K562 (cell line): Measurements from ENCODE around the gene ADCYAP1. TPM values are rescaled to one million over a fixed set of nuclear protein-coding genes. Genes with fewer than 3 reads are reported as not detected.
A peak's percentile ranks its signal among the peaks of the same experiment; 100 is the strongest.

Source experiments
- AFF4 ChIP-seq: sonication (generic); formaldehyde crosslinking; IDR thresholded peaks from 2 replicates; pipeline ENCODE4 v1.8.0; 2023; ENCODE audit warnings: mild to moderate bottlenecking, missing genetic modification reagents
- ARID4B ChIP-seq: sonication (generic); formaldehyde crosslinking; IDR thresholded peaks from 2 replicates; pipeline ENCODE4 v1.8.0; 2022; ENCODE audit warnings: mild to moderate bottlenecking, missing genetic modification reagents
- CBX3 ChIP-seq, 2 experiments: IDR thresholded peaks; 1 replicate in 1 of 2; 2 replicates in 1 of 2; pipeline ENCODE4 v1.6.1; 2012; ENCODE audit warnings: inconsistent platforms in 2 of 2, low read length in 2 of 2, borderline replicate concordance in 1 of 2, control low read depth in 1 of 2
- CREB3 ChIP-seq: fragments of 450-650 bp; conservative IDR thresholded peaks from 2 replicates; pipeline ENCODE4 v1.6.1; 2016; ENCODE audit warnings: missing genetic modification characterization, low read depth, mild to moderate bottlenecking, missing compliant biosample characterization, moderate library complexity
- CTBP1 ChIP-seq: fragments of 450-650 bp; IDR thresholded peaks from 2 replicates; pipeline ENCODE4 v1.6.1; 2016; ENCODE audit warnings: borderline replicate concordance
- HMG20A ChIP-seq: fragments of 450-650 bp; formaldehyde crosslinking; conservative IDR thresholded peaks from 2 replicates; pipeline ENCODE4 v1.4.0; 2020; ENCODE audit warnings: mild to moderate bottlenecking, mixed read lengths
- JUND ChIP-seq, 2 experiments: IDR thresholded peaks; 2 replicates in 1 of 2; 3 replicates in 1 of 2; pipeline ENCODE4 v1.6.1; 2011; ENCODE audit warnings: borderline replicate concordance in 2 of 2, low read depth in 2 of 2, low read length in 2 of 2, improper control_type of control experiment in 1 of 2, missing biosample characterization in 1 of 2, missing genetic modification characterization in 1 of 2, missing genetic modification reagents in 1 of 2
- MTA2 ChIP-seq: fragments of 450-650 bp; IDR thresholded peaks from 2 replicates; pipeline ENCODE4 v1.6.1; 2016; ENCODE audit warnings: low read depth
- NCOA1 ChIP-seq: fragments of 450-650 bp; IDR thresholded peaks from 2 replicates; pipeline ENCODE4 v1.6.1; 2016; ENCODE audit warnings: low read depth
- PRMT5 ChIP-seq: sonication (generic); formaldehyde crosslinking; IDR thresholded peaks from 2 replicates; pipeline ENCODE4 v1.5.0; 2020; ENCODE audit warnings: missing genetic modification reagents
- SMAD4 ChIP-seq: fragments of 250-450 bp; sonication (Bioruptor Pico); conservative IDR thresholded peaks from 2 replicates; pipeline ENCODE4 v1.8.0; 2021; ENCODE audit warnings: inconsistent platforms, mild to moderate bottlenecking, moderate library complexity
- VEZF1 ChIP-seq: fragments of 200-800 bp; sonication (Bioruptor generic); IDR thresholded peaks from 2 replicates; pipeline ENCODE4 v1.6.1; 2017; ENCODE audit warnings: missing genetic modification characterization, missing compliant biosample characterization
- ZNF197 ChIP-seq: fragments of 200-800 bp; sonication (Bioruptor generic); IDR thresholded peaks from 2 replicates; pipeline ENCODE4 v1.6.1; 2016; ENCODE audit warnings: low read depth, missing genetic modification characterization, missing compliant biosample characterization
- ZNF232 ChIP-seq: sonication (generic); formaldehyde crosslinking; IDR thresholded peaks from 2 replicates; pipeline ENCODE4 v1.8.0; 2022; ENCODE audit warnings: mild to moderate bottlenecking, missing genetic modification reagents
- polyA plus RNA-seq, 8 experiments: library from polyadenylated mRNA; depleted of rRNA in 4 of 8; stranded (reverse) in 5 of 8; unstranded in 3 of 8; fragments of >200 nt; fragmentation: Nextera tagmentation in 2 of 8; fragmentation: Illumina TruSeq in 1 of 8; extraction: Ambion mirVana in 2 of 8; extraction: Trizol in 1 of 8; gene quantifications; 2 replicates each; pipeline versions ENCODE4 v1.2.1 to v1.2.3, GENCODE V29; 2011 to 2014; ENCODE audit warnings: inconsistent platforms in 1 of 8, missing spikeins in 1 of 8
- total RNA-seq, 7 experiments: library from RNA; depleted of rRNA in 6 of 7; stranded (reverse); fragments of >200 nt in 6 of 7; fragmentation: Illumina TruSeq in 2 of 7; extraction: Trizol in 2 of 7; gene quantifications; 2 replicates each; pipeline versions ENCODE4 v1.2.1 to v1.2.3, GENCODE V29; 2011 to 2021; ENCODE audit warnings: low replicate concordance in 1 of 7

Gene ADCYAP1
- total and polyA plus RNA-seq, 9 of the 15 experiments (the other 6 are each of a cell fraction or from before 2014, with no cell fraction given): 0.03 TPM; not detected in 8

- TF ChIP-seq NCOA1 (0 out of 2 replicates have a peak, but pooled peaks have one; percentile 38), MTA2 (no peak), PRMT5 (CRISPR knock-in tag) (peak; percentile 84), VEZF1 (CRISPR knock-in tag) (peak; percentile 66), CREB3 (tag) (peak; percentile 85; the same call in 1 of the 2 replicates), SMAD4 (CRISPR knock-in tag) (peak; percentile 82), CTBP1 (0 out of 2 replicates have a peak, but pooled peaks have one; percentile 18), ZNF232 (CRISPR knock-in tag) (0 out of 2 replicates have a peak, but pooled peaks have one; percentile 32), CBX3 (IDR thresholded peaks at IDR 0.05; ENCODE audit: borderline replicate concordance in 1 of 2, low read length in 2 of 2) (peak in 1 of 2 experiments; percentile 76; a peak in 2 of 3 replicates), AFF4 (0 out of 2 replicates have a peak, but pooled peaks have one; percentile 67), HMG20A (CRISPR knock-in tag) (no peak), JUND (IDR thresholded peaks at IDR 0.05; ENCODE audit: borderline replicate concordance, low read depth, low read length) (peak; percentile 32; the same call in 1 of the 2 replicates), JUND (tag; IDR thresholded peaks at IDR 0.05; ENCODE audit: borderline replicate concordance, low read depth, low read length) (no peak), ARID4B (peak; percentile 77), ZNF197 (CRISPR knock-in tag) (peak; percentile 93; the same call in 1 of the 2 replicates)
Measured at GRCh38 chr18:903701-904100, 970 bp upstream of the ADCYAP1 start (continued).
